Activated CD8-positive, alpha-beta T cell treated with anti-CD3 and anti-CD28 coated beads for 36 hours (primary cell): Measurements from ENCODE around the gene HMGN5. TPM values are rescaled to one million over a fixed set of nuclear protein-coding genes. Genes with fewer than 3 reads are reported as not detected.

ENCODE experiments used
- ATAC-seq: fragments of 200-7000 bp; cut with Tn5 transposase; one replicate; pipeline ENCODE4 v1.10.0; 2021; ENCODE audit warnings: mild to moderate bottlenecking, moderate library complexity
- CTCF ChIA-PET: fragments of 350-600 bp; sonication (Branson Sonifier 250); formaldehyde crosslinking; loops from one replicate; lab custom pipeline; 2021; ENCODE audit warnings: antibody characterized with exemption; lab: Charles Lee
- POLR2A ChIA-PET: fragments of 350-600 bp; sonication (Branson Sonifier 250); formaldehyde crosslinking; loops from one replicate; lab custom pipeline; 2021; ENCODE audit warnings: antibody characterized with exemption; lab: Charles Lee
- DNase-seq: peaks from one replicate; pipeline ENCODE4 v3.0.0-alpha.2; 2020
- H3K27ac Mint-ChIP-seq: one replicate; pipeline ENCODE4 v1.8.0; 2021; ENCODE audit warnings: mild to moderate bottlenecking, mixed read lengths
- H3K27me3 Mint-ChIP-seq: one replicate; pipeline ENCODE4 v1.8.0; 2021; ENCODE audit warnings: mixed read lengths
- H3K36me3 Mint-ChIP-seq: one replicate; pipeline ENCODE4 v1.8.0; 2021; ENCODE audit warnings: low read depth, mixed read lengths
- H3K4me1 Mint-ChIP-seq: one replicate; pipeline ENCODE4 v1.8.0; 2021; ENCODE audit warnings: low read depth, mixed read lengths
- H3K4me3 Mint-ChIP-seq: one replicate; pipeline ENCODE4 v1.8.0; 2021; ENCODE audit warnings: mild to moderate bottlenecking, moderate library complexity, mixed read lengths
- H3K9me3 Mint-ChIP-seq: one replicate; pipeline ENCODE4 v1.8.0; 2021; ENCODE audit warnings: mixed read lengths
- CTCF ChIP-seq: fragments of 200-600 bp; IDR thresholded peaks from one replicate; pipeline ENCODE4 v1.8.0; 2022; ENCODE audit warnings: antibody characterized with exemption, mild to moderate bottlenecking
- intact Hi-C: fragments of 100-400 bp; cut with micrococcal nuclease; formaldehyde crosslinking; loops from one replicate; pipeline ENCODE4 v1.10.0; 2022
- total RNA-seq, 2 experiments: library from RNA; stranded (reverse); gene quantifications; one replicate each; pipeline ENCODE4 v1.2.3, GENCODE V29; 2021

The HMGN5 gene
- total RNA-seq, 2 experiments from 2014 or later, result 3.2 to 4.3 TPM

- intact Hi-C loops, result no loop called here
- CTCF ChIA-PET, result no interaction called here
- H3K27me3 Mint-ChIP-seq, result no peaks in the 10 kb centered on the region
- no peak for DNase-seq
- H3K36me3 Mint-ChIP-seq, result peaks cover 5% of the 10 kb centered on the region
- peaks cover 30% of the 10 kb centered on the region for H3K4me1 Mint-ChIP-seq
- TF ChIP-seq CTCF, result no peak
- no peaks in the 10 kb centered on the region for H3K9me3 Mint-ChIP-seq
- POLR2A ChIA-PET, result no interaction called here
- H3K4me3 Mint-ChIP-seq, result no peak overlapping the region
- no peak for ATAC-seq
- H3K27ac Mint-ChIP-seq, result no peak overlapping the region
Observed at GRCh38 chrX:81215685-81216084, 14.0 kb upstream of the HMGN5 start.

GRCh38 chrX:81208916-81209315 lies 7.2 kb upstream of the HMGN5 start:
- ChIA-PET CTCF (no interaction called here), POLR2A (no interaction called here)
- ATAC-seq (no peak), DNase-seq (no peak)
- Mint-ChIP-seq H3K4me3 (no peak overlapping the region), H3K9me3 (no peaks in the 10 kb centered on the region), H3K4me1 (peaks cover 34% of the 10 kb centered on the region), H3K36me3 (peaks cover 13% of the 10 kb centered on the region), H3K27ac (no peak overlapping the region), H3K27me3 (no peaks in the 10 kb centered on the region)
- no peak for TF ChIP-seq CTCF
- intact Hi-C loops, result no loop called here

- Mint-ChIP-seq H3K27me3 (no peaks in the 10 kb centered on the region), H3K9me3 (no peaks in the 10 kb centered on the region), H3K4me1 (peaks cover 40% of the 10 kb centered on the region), H3K36me3 (peaks cover 14% of the 10 kb centered on the region), H3K27ac (no peak overlapping the region), H3K4me3 (no peak overlapping the region)
- DNase-seq (no peak), ATAC-seq (no peak)
- POLR2A ChIA-PET, result no interaction called here
- intact Hi-C loops, result no loop called here
- CTCF ChIA-PET, result interaction anchor here (1.5 kb wide), 1 partner anchor 11 kb away, joined by 3 read pairs; no protein-coding TSS in a partner anchor
- no peak for TF ChIP-seq CTCF
Observed at GRCh38 chrX:81206476-81206875, 4.8 kb upstream of the HMGN5 start.

GRCh38 chrX:81205551-81205950 lies 3.8 kb upstream of the HMGN5 start:
- peaks cover 47% of the 10 kb centered on the region for H3K4me1 Mint-ChIP-seq
- peaks cover 14% of the 10 kb centered on the region for H3K36me3 Mint-ChIP-seq
- intact Hi-C loops, result no loop called here
- H3K4me3 Mint-ChIP-seq, result no peak overlapping the region
- ChIA-PET POLR2A (no interaction called here), CTCF (no interaction called here)
- no peak for TF ChIP-seq CTCF
- no peaks in the 10 kb centered on the region for H3K27me3 Mint-ChIP-seq
- H3K27ac Mint-ChIP-seq, result no peak overlapping the region
- ATAC-seq (no peak), DNase-seq (no peak)
- H3K9me3 Mint-ChIP-seq, result no peaks in the 10 kb centered on the region

GRCh38 chrX:81202943-81203342 lies 1.2 kb upstream of the HMGN5 start:
- peaks cover 46% of the 10 kb centered on the region for H3K4me1 Mint-ChIP-seq
- POLR2A ChIA-PET, result interaction anchor here (1.2 kb wide), 1 partner anchor 393 kb away, joined by 3 read pairs; the partner anchor contains the start of gene BRWD3
- TF ChIP-seq CTCF, result no peak

More at GRCh38 chrX:81202943-81203342, 1.2 kb upstream of the HMGN5 start:
- DNase-seq (no peak), ATAC-seq (no peak)
- Mint-ChIP-seq H3K27ac (peak overlapping the region; percentile 97), H3K9me3 (no peaks in the 10 kb centered on the region), H3K27me3 (no peaks in the 10 kb centered on the region), H3K4me3 (peak overlapping the region; percentile 97), H3K36me3 (peaks cover 14% of the 10 kb centered on the region)
- intact Hi-C loops, result no loop called here
- CTCF ChIA-PET, result no interaction called here
